Panc1 (cell line): ENCODE data around the gene MYH14. TPM values are rescaled to one million over a fixed set of nuclear protein-coding genes. Genes with fewer than 3 reads are reported as not detected.

ENCODE experiments used
- ATAC-seq: fragments of 200-7000 bp; cut with Tn5 transposase; 2 replicates; pipeline ENCODE4 v1.9.1; 2020; ENCODE audit warnings: mild to moderate bottlenecking, moderate library complexity
- BruUV-seq: library from RNA; stranded (reverse); fragments of 400-500 nt; replicated peaks from 2 replicates; lab custom pipeline; 2021; lab: Mats Ljungman, UMichigan
- CTCF ChIA-PET: fragments of 300-600 bp; sonication (Branson Sonifier 250); formaldehyde crosslinking; loops from one replicate; lab custom pipeline; 2022; ENCODE audit warnings: antibody characterized with exemption; lab: Charles Lee
- POLR2A ChIA-PET: fragments of 300-600 bp; sonication (Branson Sonifier 250); formaldehyde crosslinking; loops from one replicate; lab custom pipeline; 2022; ENCODE audit warnings: antibody characterized with exemption; lab: Charles Lee
- DNase-seq: peaks from one replicate; pipeline ENCODE4 v3.0.0-alpha.2; 2010; ENCODE audit warnings: low read depth, low spot score
- H3K27ac ChIP-seq: 2 replicates; pipeline ENCODE4 v1.5.1; 2011; ENCODE audit warnings: mild to moderate bottlenecking, low read length, inconsistent platforms
- H3K27me3 ChIP-seq: fragments of 200-500 bp; sonication (Bioruptor generic); 2 replicates; pipeline ENCODE4 v1.6.0; 2014; ENCODE audit warnings: low read length, inconsistent platforms; ENCODE audit not compliant: control insufficient read depth, insufficient read depth
- H3K36me3 ChIP-seq: fragments of 200-500 bp; sonication (Bioruptor generic); 2 replicates; pipeline ENCODE4 v1.5.1; 2014; ENCODE audit warnings: inconsistent platforms, mild to moderate bottlenecking, low read length, moderate library complexity; ENCODE audit not compliant: control insufficient read depth, insufficient read depth
- H3K4me1 ChIP-seq: 2 replicates; pipeline ENCODE4 v1.5.1; 2011; ENCODE audit warnings: inconsistent platforms, mild to moderate bottlenecking, low read length, moderate library complexity; ENCODE audit not compliant: control insufficient read depth, insufficient read depth
- H3K4me3 ChIP-seq, 2 experiments: 2 replicates each; pipeline ENCODE4 v1.5.1; 2011 to 2012; ENCODE audit warnings: low read depth in 2 of 2, low read length in 2 of 2, mild to moderate bottlenecking in 2 of 2, inconsistent platforms in 1 of 2, moderate library complexity in 1 of 2
- H3K9me3 ChIP-seq: fragments of 200-500 bp; sonication (Bioruptor generic); 2 replicates; pipeline ENCODE4 v1.5.1; 2014; ENCODE audit warnings: low read depth, mild to moderate bottlenecking, inconsistent platforms, low read length, moderate library complexity; ENCODE audit not compliant: control insufficient read depth, insufficient read depth
- POLR2AphosphoS5 ChIP-seq: IDR thresholded peaks from 2 replicates; pipeline ENCODE4 v1.6.1; 2012; ENCODE audit warnings: mild to moderate bottlenecking, low read depth, low read length, moderate library complexity
- REST ChIP-seq, 2 experiments: IDR thresholded peaks; 2 replicates each; pipeline ENCODE4 v1.6.1; 2011 to 2012; ENCODE audit warnings: low read depth in 2 of 2, control low read depth in 1 of 2, low read length in 1 of 2, mild to moderate bottlenecking in 1 of 2, moderate library complexity in 1 of 2; ENCODE audit not compliant: insufficient read depth in 1 of 2
- SIN3A ChIP-seq: IDR thresholded peaks from 2 replicates; pipeline ENCODE4 v1.6.1; 2012; ENCODE audit warnings: low read depth, mild to moderate bottlenecking, low read length, moderate library complexity, borderline replicate concordance; ENCODE audit not compliant: insufficient read depth
- TCF7L2 ChIP-seq: IDR thresholded peaks from 2 replicates; pipeline ENCODE4 v1.6.1; 2011; ENCODE audit warnings: mild to moderate bottlenecking, low read depth, low read length, inconsistent platforms
- in situ Hi-C: cut with HindIII; loops from 2 replicates; pipeline ENCODE4 v1.10.0; 2016; ENCODE audit warnings: low sequenced_read_pairs, low pct_unique_long_range_greater_than_20kb
- intact Hi-C: fragments of 100-400 bp; cut with micrococcal nuclease; formaldehyde crosslinking; loops from one replicate; pipeline ENCODE4 v1.10.0; 2022; ENCODE audit not compliant: unreplicated experiment
- total RNA-seq: library from RNA; stranded (reverse); gene quantifications from one replicate; pipeline ENCODE4 v1.2.1, GENCODE V29; 2021; ENCODE audit not compliant: unreplicated experiment
- TF ChIP-seq, protein P1 (sequence below): fragments of 450-650 bp; IDR thresholded peaks from 2 replicates; pipeline ENCODE4 v1.5.1; 2017; ENCODE audit warnings: mild to moderate bottlenecking

MYH14 gene
- total RNA-seq, 1 experiment from 2014 or later, result 23.8 TPM

DNA sequence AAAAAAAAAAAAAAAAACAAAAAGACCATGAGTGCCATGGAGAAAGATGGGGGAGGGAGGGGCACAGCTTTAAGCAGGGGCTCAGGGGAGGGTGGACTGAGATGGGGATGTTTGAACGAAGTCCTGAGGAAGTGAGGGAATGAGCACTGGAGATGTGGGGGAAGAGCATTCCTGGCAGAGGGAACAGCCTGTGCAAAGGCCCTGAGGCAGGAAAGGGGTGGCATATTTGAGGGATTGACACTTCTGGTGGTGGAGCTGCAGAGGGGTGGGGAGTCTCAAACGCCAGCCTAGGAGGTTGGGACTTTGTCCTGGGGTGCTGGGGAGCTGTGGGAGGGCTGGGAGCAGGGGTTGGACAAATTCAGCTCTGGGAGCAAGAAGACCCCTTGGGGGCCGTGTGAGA is 29.2 kb downstream of the MYH14 start:
- DNase-seq (no peak), ATAC-seq (no peak)
- CTCF ChIA-PET, result interaction anchor here (0.6 kb wide), 1 partner anchor 60 kb away, joined by 3 read pairs; no protein-coding TSS in a partner anchor
- Histone ChIP-seq H3K9me3 (no peaks in the 10 kb centered on the region), H3K4me3 (no peak overlapping the region), H3K27ac (no peak overlapping the region), H3K27me3 (no peaks in the 10 kb centered on the region), H3K4me1 (no peaks in the 10 kb centered on the region), H3K36me3 (no peaks in the 10 kb centered on the region)
- no TSS peak for BruUV-seq
- in situ Hi-C loops (no loop called here), intact Hi-C loops (no loop called here)
- POLR2A ChIA-PET, result no interaction called here
- TF ChIP-seq, protein P1, sequence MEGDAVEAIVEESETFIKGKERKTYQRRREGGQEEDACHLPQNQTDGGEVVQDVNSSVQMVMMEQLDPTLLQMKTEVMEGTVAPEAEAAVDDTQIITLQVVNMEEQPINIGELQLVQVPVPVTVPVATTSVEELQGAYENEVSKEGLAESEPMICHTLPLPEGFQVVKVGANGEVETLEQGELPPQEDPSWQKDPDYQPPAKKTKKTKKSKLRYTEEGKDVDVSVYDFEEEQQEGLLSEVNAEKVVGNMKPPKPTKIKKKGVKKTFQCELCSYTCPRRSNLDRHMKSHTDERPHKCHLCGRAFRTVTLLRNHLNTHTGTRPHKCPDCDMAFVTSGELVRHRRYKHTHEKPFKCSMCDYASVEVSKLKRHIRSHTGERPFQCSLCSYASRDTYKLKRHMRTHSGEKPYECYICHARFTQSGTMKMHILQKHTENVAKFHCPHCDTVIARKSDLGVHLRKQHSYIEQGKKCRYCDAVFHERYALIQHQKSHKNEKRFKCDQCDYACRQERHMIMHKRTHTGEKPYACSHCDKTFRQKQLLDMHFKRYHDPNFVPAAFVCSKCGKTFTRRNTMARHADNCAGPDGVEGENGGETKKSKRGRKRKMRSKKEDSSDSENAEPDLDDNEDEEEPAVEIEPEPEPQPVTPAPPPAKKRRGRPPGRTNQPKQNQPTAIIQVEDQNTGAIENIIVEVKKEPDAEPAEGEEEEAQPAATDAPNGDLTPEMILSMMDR, result no peak
- TF ChIP-seq TCF7L2 (no peak), POLR2AphosphoS5 (no peak), REST (IDR thresholded peaks at IDR 0.05; ENCODE audit: insufficient read depth in 1 of 2, low read depth in 2 of 2, low read length in 1 of 2) (no peak), SIN3A (no peak)

DNA sequence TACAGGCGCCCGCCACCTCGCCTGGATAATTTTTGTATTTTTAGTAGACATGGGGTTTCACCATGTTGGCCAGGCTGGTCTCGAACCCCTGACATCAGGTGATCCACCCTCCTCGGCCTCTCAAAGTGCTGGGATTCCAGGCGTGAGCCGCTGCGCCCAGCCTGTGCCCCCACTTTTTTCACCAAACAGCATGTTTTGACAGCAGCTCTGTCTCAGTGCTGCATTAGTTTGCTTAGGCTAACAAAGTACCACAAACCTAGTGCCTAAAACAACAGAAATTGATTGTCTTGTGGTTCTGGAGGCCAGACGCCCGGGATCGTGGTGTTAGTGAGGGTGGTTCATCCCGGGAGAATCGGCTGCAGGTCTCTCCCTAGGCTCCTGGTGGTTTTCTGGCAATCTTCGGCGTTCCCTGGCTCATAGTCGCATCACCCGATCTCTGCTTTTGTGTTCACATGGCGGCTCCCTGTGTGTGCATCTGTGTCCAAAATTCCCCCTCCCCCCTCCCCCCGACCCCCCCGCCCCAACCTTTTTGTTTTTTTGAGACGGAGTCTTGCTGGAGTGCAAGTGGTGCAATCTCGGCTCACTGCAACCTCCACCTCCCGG is 30.0 kb downstream of the MYH14 start:
- H3K9me3 ChIP-seq, result no peaks in the 10 kb centered on the region
- ATAC-seq (no peak), DNase-seq (no peak)
- no peak overlapping the region for H3K4me3 ChIP-seq
- no TSS peak for BruUV-seq
- in situ Hi-C loops (no loop called here), intact Hi-C loops (no loop called here)
- TF ChIP-seq, protein P1, result no peak
- TF ChIP-seq SIN3A, result no peak
- TF ChIP-seq TCF7L2, result no peak
- TF ChIP-seq POLR2AphosphoS5, result no peak
- no peak for TF ChIP-seq REST (IDR thresholded peaks at IDR 0.05; ENCODE audit: insufficient read depth in 1 of 2, low read depth in 2 of 2, low read length in 1 of 2)
- no peak overlapping the region for H3K27ac ChIP-seq
- no peaks in the 10 kb centered on the region for H3K27me3 ChIP-seq
- no peaks in the 10 kb centered on the region for H3K36me3 ChIP-seq
- ChIA-PET CTCF (interaction anchor here (0.6 kb wide), 1 partner anchor 60 kb away, joined by 3 read pairs; no protein-coding TSS in a partner anchor), POLR2A (interaction anchor here (0.6 kb wide), 1 partner anchor 39 kb away, joined by 10 read pairs; no protein-coding TSS in a partner anchor)
- H3K4me1 ChIP-seq, result no peaks in the 10 kb centered on the region
